GF-D8 (cell line): ENCODE measurements around the gene RALGPS1.

Source experiments
- DNase-seq: peaks from one replicate; lab custom pipeline; 2025; lab: John Stamatoyannopoulos, UW

The RALGPS1 gene

DNA sequence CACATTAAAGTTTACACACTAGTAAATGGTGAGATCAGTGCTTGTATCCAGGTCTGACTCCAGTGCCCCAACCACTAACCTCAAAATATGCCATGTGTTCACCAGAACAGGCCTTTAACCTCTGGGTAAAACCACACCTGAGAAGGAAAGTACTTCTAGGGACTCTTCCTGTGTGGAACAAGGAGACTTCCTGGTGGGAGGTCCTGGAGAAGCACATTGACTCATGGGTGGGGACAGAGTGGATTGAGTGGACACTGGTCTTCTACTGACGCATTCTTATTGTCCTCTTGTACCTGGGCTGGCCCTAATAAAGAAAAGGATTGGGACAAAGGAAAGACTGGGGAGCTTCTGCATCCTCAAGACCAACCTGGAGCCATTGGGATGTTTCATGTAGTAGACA is 164.4 kb downstream of the RALGPS1 start:
- no peak for DNase-seq

DNA sequence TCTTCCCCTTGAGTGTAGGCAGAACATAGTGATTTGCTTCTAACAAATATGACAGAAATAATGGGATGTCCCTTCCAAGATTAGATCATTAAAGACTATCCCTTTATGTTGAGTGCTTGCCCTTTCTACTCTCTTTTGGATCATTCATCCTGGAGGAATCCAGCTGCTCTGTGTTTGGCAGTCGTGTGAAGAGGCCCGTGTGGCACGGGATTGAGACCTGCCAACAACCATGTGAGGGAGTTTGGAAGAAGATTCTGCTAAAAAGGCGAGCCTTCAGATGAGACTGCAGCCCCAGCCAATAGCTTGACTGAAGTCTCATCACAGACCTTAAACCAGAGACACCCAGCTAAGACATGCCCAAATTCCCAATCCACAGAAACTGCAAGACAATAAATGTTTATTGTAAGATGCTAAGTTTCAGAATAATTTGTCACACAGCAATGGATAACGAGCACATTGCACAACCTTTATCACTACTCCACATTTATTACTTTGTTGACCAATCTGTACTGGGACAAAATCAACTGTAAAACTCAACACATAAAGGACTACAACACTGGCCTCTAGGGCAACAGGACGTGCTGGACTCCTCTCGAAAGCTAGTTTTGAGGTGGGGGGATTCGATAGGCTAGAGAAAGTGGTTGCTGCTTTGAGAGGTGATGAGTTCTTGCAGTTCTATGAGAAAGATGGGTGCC is 165.0 kb downstream of the RALGPS1 start:
- no peak for DNase-seq

DNA sequence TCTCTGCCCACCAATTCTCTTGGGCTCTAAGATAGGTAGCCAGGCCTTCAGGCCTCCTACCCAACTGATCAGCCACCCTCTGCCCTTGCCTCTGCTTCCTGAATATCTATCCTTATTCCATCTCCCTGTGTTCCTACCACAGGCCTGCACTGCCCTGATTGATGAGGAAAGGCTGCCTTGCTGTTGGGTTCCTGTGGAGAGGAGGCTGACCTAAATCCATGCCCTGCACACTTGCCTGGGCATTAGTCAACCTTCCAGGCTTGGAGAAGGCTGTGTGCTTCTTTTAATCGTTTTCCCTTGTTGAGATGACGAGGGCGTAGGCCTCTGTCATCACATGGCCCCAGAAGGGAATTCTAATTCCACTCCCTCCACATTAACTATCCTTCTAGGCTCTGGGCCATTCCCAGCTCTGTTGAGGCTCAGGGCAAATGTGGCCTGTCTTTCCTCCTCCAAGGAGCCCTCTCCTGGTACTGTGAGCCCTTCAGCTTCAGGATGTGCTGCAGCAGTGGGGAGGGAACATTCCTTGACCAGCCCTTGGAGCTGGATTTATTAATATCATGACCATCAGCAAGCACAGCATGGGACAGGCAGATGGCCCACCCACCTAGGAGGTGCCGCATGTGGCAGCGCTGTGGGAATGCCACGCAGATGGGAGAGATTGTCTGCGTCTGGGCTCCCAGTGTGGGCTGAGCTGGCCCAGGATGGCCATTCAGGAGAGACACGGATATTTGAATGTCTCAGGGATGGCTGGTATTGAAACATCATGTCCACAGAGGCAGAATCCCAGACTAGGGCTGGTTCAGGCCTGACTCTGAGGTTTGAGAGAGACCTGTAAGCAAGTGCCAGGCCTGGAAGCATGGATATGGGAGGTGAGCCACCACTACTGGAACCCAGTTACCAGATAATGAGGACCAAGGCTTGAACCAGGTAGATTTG is 166.9 kb downstream of the RALGPS1 start:
- no peak for DNase-seq

DNA sequence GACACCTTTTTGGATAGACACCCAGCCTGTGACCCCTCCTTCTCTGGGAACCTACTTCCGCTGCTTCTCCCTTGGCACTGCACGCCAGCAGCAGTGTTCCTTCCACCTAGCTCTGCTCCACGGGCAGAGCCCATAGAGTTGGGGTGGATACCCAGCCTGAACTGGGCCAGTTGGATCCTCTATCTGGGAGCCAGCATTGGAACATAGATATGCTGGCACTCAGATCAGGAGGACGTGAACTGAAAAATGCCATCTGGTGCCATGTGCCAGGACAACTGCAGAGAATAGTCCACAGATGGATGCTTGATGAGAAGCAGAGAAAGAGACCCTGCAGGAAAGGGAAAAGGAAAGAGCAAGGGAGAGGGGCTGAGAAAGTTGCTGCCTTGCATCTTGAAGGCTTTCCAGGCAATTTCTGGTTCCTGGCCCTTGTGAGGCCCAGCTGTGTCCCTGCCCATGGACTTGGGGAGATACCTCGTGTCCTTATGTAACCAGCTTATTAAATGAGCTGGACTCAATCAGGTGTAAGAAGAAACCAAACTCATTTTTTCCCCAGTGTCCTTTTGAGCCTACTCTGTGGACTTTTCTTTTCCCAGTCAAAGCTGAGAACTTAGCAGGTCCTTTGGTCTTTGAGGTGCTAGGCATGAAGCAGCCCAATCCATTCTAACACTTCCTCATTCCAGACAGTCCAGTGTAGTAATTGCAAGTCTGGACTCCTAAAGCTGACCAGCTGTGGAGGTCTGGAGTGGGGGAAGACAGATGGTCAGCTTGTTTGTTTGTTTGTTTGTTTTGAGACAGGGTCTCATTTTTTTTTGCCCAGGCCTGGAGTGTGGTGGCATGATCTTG is 168.8 kb downstream of the RALGPS1 start:
- no peak for DNase-seq

DNA sequence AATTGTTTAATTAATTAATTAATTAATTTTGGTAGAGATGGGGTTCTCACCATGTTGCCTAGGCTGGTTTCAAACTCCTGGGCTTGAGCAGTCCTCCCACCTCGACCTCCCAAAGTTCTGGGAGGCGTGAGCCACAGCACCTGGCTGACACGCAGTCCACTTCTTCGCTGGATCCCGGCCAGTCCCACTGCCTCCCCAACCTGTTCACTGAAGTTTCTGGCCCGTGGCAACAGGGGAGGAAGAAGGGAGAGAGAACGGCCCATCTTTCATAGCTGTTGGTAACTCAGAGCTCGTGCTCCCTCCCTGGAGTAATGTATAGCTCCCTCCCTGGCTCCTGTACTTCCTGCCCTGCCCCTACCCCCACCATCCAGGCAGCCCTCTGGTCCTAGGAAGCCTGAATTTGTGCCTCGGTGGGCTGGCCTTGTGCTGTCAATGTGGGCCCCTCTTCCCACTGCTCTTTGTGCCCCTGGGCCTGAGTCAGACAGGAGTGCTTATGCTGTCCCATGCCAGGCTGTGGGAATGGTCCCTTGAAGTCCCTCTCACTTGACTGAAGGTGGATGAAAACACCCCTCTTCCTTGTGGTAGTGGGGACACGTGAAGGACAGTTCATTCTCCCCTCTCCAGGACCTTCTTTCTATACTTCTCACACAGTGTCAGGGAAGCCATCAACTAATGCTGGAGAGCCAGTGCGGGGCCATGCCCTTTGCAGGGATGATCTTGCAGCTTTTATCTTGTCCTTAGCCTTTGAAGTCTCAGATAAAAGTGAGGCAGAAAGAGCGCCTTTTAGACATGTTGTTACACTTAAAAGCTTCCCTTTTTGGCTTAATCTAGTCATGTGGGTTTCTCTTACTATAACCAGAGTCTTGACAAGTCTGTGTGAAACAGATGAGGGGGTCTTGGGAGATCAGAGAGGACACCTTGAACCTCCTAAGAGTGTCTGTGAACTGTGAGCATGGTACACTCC is 169.8 kb downstream of the RALGPS1 start:
- DNase-seq: no peak

DNA sequence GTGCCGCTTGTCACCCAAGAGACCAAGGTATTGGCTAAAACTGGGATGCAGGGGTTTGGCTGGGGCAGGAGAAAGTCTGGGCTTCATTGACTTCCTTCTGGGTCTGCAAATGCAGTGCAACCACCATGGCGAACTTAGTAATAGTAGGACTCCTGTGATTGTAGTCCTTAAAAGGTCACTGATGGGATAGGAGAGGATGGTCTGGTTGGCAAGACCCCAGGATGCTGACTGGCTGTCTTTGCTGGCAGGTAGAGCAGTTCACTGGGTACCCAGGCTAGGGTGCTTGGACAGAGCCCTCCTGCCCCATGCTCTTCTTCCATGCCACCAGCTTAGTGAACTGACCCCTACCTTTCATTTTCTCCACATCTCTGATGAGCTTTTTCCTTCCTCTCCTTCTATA is 170.6 kb downstream of the RALGPS1 start:
- no peak for DNase-seq

DNA sequence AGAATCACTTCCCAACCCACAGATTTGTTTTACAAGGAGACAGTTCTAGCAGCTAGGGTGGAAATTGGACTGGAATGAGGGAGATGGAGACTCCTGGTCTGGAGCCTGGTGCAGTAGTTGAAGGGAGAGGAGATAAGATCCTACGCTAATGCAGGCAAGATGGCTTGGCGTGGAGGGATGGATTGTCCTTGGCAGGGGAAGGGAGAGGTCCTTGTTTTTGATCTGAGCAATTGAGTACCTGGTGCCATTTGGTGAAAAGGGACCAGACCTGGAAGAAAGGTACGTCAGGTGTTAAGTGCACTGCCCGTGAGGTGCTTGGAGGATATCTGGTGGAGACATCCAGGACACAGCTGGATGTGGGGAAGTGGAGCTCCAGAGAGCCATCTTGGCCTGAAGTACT is 172.2 kb downstream of the RALGPS1 start:
- DNase-seq: no peak

DNA sequence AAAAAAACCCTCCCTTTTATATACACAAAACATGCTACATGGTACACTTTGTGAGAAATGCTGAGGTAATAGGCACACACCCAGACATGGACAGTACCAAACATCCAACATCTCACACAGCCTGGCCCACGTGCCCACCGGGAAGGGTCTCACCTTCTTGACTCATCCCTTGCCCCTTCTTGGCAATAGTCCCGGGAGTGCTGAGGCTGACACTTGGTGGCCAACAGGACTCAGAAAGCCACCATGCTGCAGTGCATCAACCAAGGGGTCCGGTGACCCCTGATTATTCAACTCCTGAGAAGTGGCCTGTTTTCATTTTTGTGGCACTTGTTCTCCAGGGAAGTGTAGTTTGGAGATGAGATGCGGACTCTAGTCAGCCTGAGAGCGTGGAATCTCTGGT is 172.8 kb downstream of the RALGPS1 start:
- DNase-seq: no peak

DNA sequence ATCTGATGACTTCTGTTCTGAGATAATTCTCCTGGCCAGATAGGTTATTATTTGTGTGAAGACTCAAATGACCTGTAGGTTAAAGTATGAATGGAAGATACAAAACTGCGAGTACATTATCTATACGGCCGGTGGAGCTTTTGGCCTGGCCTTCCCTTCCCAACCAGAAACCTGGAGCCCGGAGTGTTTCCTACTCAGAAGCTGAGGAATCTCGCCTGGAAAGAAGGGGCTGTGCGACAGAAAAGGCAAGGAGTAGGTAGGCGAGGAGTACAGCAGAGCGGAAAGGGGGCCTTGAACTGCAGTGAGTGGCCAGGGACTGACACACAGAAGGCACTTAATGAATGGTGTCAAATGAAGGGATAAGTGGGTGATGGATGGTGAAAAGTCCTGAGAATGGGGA is 173.3 kb downstream of the RALGPS1 start:
- no peak for DNase-seq

DNA sequence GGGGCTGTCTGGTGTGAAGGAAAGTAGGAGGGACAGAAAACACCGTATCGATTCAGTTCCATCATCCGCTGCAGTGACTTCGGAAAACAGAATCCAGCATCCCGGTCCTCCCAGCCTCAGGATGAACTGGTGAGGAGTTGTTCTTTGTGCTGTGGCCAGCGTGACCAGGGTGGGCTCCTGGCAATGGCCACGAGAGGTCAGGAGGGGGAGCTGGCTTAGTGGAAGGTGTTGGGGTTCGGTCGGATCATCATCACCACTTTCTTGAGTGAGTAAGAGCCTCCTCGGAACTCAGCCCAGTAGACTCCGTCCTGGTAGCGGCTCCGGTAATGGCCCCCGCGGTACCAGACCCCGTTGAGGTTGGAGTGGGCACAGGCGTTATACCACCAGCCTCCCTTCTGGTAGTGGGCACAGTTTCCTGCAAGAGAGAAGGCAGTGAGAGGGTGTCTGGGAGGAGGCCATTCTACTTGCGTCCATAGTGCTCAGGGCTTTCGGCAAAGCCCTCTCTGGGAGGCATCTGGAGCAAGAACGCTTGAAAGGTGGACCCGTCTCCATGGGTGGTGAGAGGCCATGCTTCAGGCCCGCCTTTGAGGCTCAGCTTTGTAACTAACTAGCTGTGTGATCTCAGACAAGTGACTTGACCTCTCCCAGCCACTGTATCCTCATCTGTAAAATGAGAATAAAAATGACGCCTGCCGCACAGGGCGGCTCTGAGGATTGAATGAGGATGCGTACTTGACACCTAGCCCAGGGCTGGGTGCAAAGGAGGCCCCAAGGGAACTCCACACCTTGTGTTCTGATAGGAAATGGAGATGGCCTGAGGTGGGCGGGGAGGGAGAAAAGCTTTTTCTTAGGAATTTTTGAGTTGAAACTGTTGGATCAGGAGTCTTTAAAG is 174.4 kb downstream of the RALGPS1 start:
- DNase-seq: no peak

DNA sequence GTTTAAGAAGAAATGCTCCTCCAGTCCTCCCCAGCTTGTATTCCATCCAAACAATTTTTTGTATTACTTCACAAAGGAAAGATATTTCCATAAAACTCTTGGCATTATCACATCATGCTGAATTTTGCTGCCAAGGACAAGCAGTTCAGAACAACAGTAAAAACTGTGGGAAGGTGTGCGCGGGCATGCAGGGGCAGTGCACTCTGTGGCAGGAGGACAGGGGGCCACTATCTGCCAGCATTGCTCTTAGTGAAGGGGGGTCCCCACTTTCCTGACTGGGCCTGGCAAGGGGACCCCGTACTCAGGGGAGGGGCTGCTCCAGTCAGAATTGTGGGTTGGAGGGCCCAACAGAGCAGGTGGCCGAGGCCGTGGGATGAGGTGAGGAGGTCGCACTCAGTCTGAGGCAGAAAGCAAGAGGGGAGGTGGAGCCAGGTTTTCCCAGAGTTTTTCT is 175.1 kb downstream of the RALGPS1 start:
- no peak for DNase-seq

DNA sequence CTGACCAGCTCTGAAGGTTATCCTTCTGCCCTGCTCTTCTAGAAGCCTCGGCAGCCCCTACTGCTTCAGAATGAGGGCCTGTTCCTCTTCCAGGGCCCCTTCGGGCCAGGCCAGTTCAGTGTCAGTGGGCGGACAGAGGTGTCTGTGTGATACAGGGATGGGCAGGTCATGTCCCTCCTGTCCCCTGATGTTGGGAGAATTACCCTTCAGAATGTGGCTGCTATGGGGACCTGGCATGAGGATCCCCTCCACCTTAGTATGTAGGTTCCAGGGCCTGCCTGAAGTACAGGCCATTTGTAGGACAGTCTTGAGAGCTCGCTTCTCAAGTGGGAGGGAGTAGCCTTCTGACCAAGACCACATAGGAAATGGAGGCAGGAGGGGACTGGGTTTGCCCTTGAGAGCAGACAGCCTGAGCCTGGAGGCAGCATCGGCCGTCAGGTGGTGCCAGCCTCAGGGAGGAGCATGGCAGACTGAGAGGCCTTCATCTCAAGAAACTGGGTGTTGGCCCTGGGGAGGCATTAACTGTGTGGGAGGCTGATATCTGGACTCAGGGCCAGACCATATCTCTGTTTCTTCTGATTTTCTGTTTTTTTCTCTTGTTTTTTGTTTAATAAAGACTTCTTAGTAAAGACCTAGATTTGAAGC is 175.9 kb downstream of the RALGPS1 start:
- DNase-seq: no peak

DNA sequence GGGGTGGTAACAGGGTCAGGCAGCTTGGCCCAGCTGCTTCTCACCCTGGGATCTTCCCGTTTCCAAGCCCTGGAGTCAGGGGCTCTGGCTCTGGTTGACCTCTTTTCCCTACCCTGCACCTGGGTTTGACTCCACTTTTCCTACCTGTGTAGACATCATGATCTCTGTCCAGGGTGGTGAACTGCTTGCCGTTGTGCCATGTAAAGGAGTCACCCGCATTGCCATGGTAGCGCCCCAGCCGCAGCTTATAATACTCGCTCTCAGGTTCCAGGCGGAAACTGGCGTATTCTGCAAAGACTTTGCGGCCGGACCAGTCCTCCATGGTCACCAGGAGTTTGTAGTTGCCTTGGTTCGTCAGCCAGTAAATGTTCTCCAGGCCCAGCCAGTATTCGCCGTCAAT is 176.9 kb downstream of the RALGPS1 start:
- no peak for DNase-seq

DNA sequence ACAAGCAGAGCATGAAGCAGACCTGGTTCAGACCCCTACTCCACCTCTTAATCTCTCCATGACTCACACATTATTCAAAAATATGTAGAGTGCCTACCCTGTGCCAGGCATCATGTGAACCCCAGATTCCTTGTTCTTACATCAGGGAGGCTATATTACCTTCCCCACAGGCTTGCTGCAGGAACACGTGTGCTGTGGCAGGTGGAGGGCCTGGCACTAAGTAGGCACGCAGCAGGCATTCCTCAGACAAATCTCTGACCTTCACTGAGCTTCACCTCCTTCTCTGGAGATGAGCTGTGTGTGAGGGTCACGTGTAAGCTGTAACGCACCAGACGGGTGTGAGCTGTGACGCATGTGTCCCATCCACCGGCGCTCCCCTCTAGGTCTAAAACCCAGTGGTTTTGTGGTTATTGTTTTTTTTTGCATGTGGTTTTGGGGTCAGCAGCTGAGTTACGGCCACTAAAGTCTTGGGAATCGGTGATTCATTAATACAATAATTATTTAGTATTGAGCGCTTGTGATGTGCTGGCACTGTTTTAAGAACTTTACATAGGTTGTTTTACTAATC is 177.5 kb downstream of the RALGPS1 start:
- DNase-seq: no peak

DNA sequence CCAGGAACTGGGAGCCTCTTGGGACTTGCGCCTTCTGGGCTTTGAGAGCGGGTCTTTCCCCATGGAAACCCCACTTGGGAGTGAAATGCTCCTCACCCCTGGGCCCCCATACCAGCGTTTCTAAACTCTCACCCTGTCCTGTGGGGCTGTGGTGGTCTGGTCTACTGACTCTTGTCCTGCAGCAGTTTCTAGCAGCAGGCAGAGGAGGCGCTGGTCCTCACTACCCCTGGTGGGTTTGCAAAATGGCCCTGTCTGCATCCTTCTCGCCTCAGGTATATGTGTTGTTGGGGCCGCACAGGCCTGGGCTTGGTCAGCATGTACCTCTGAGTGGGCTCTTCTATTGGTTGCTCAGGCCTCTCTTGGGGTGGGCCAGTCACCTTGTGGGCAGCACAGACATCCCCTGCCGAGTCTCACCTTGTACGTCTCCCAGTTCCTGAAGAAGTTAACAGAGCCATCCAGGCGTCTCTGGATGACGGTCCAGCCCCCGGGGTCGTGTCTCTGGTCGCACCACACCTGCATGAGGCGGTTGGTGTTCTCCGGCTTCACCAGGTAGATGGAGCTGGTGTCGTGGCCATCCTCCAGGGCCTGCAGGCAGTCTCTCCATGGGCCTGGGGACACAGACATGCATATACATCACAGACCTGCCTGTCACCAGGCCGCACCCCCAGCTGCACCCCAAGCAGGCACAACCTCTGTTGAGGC is 178.9 kb downstream of the RALGPS1 start:
- no peak for DNase-seq

DNA sequence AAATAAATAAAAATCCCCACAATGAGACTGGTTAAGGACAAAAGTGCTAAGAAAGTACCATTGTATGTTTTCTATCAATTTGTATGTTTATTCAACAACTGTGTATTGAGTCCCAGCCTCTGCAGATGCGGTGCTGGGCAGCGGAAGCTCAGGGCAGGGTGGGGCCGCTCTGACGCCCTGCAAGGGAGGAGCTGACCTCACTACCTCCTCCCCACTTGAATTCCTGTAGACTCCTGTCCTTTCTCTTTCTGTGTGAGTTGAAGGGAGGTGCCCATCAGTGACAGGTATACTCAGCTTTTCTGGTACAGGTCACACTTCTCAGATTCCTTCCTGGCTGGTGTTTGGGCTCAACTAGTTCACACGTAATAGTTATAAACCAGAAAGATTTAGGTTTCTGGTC is 180.8 kb downstream of the RALGPS1 start:
- no peak for DNase-seq

DNA sequence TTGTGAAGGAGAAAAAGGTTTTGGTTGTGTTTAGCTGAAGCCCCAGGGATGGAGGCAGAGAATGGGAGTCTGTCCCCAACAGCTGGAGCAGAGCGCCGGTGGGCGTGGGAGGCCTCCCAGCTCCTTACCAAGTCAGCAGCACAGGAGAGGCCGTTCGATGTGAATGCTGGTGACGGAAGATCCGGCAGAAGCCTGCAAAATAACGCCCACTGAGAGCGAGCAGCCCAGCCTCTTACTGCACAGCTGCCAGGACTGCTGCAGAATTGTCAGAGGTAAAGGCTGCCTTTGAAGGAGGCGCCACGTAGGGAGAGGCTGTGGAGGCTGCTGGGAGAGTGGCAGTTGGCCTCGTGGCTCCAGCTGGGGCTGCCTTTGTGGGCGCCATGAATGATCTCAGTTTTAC is 181.6 kb downstream of the RALGPS1 start:
- DNase-seq: no peak

DNA sequence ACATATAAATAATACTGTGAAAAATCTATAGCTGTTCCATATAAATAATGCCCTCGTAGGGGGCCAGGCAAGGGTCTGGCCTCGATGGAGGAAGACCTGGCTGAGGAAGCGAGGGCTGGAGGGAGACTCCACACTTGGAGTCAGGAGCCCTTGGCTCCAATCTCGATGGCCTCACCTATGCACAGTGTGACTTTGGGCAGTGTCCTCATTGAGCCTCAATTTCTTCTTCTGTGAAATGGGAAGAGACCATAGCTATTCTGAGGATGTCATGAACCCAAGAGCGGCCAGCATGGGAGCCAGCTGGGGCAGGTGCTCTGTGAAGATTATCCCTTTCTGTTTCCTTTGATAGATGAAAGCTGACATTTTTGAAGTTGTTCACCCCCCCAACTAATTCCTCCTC is 183.1 kb downstream of the RALGPS1 start:
- no peak for DNase-seq
